HUES48 (cell line): ENCODE data around the gene ZNF19.

Experiments
- H3K27ac ChIP-seq: one replicate; pipeline ENCODE4 v1.7.0; 2013; ENCODE audit warnings: low read depth, low read length, inconsistent platforms
- H3K27me3 ChIP-seq: 2 replicates; pipeline ENCODE4 v1.6.1; 2013; ENCODE audit warnings: mild to moderate bottlenecking, low read length; ENCODE audit not compliant: control insufficient read depth, insufficient read depth
- H3K36me3 ChIP-seq: 2 replicates; pipeline ENCODE4 v1.6.1; 2013; ENCODE audit warnings: low read length; ENCODE audit not compliant: control insufficient read depth, insufficient read depth
- H3K4me1 ChIP-seq: 2 replicates; pipeline ENCODE4 v1.6.1; 2013; ENCODE audit warnings: mild to moderate bottlenecking, low read length; ENCODE audit not compliant: control insufficient read depth, insufficient read depth
- H3K4me3 ChIP-seq: 2 replicates; pipeline ENCODE4 v1.5.1; 2013; ENCODE audit warnings: mild to moderate bottlenecking, low read depth, low read length
- H3K9ac ChIP-seq: 2 replicates; pipeline ENCODE4 v1.6.1; 2013; ENCODE audit warnings: mild to moderate bottlenecking, low read depth, low read length, moderate library complexity
- H3K9me3 ChIP-seq: 2 replicates; pipeline ENCODE4 v1.6.1; 2013; ENCODE audit warnings: low read length; ENCODE audit not compliant: control insufficient read depth, insufficient read depth

Gene ZNF19

GRCh38 chr16:71464231-71464630 lies 24.9 kb downstream of the ZNF19 start:
- H3K36me3 ChIP-seq: no peaks in the 10 kb centered on the region
- no peaks in the 10 kb centered on the region for H3K9me3 ChIP-seq
- H3K9ac ChIP-seq: no peak overlapping the region
- H3K27ac ChIP-seq: no peak overlapping the region
- H3K4me1 ChIP-seq: no peaks in the 10 kb centered on the region
- H3K27me3 ChIP-seq: no peaks in the 10 kb centered on the region
- no peak overlapping the region for H3K4me3 ChIP-seq

DNA sequence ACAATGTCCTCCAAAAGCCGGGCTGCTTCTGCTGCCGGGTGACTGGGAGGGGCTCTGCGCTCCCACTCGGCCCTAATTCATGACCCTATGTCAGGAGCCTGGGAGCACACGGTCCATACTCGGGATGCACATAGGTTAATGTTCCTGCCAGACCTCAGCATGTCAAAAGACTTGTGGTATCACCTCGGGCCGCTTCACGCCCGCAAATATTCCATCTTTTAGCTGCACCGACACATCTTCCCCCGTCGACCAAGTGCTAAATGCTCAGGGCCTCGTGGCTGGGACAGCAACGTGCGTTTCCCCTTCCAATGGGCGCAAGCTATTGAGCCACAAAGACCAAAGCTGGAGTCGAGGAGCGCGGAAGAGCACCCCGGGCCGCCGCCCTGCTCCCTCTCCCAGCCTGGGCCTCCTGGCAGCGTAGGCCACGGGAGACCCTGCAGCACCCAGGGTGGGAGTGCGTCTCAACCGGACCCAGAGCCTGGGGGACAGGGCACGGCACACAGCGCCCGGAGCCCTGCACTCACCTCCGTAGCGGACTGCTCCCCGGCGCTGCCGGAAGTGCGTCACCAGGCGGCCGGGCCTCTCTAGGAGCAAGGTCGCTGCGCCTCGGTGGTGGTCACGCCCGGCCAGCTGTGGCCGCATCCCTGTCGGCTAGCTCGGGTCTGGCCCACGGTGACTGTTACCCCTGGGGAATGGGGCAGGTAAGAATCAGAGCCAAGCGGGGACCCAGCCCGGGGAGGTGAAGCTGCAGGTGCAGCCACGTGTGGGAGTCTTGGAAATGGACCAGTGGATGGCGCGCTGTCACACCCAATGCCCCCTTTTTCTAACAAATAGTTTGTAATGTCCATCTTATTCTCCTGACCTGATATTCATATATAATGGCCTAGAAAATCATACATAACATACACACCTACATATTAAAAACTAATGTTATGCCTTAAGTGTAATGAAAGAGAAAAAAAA lies 27.2 kb downstream of the ZNF19 start, which contains the start of gene ZNF23:
TSS of gene ZNF23 (minus strand) at position 562 of the 963 bp plus-strand sequence. CDS start 5,451 bp downstream, outside the sequence.
- H3K36me3 ChIP-seq: no peaks in the 10 kb centered on the region
- H3K27ac ChIP-seq: peak within 1 kb of the TSS; percentile 76
- H3K4me3 ChIP-seq: peak within 1 kb of the TSS; percentile 96
- H3K4me1 ChIP-seq: no peaks in the 10 kb centered on the region
- peak within 1 kb of the TSS; percentile 94 for H3K9ac ChIP-seq
- no peaks in the 10 kb centered on the region for H3K9me3 ChIP-seq
- no peaks in the 10 kb centered on the region for H3K27me3 ChIP-seq

DNA sequence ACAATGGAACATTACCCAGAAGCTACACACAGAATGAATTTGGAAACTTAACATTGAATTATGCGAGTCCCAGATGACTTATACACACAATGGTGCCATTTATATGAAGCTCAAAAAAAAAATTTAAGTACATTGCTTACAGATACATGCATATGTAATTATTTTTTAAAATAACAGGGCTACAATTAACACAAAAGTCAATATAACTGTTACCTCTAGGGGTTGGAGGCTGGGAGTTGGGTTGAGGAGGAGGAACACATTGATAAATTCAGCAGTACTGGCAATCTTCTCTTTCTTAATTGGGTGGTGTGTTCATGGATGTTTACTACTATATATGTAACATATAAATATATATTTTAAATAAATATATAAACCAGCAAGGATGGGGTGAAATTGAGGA lies 28.2 kb downstream of the ZNF19 start:
- Histone ChIP-seq H3K9me3 (no peaks in the 10 kb centered on the region), H3K36me3 (peaks cover 4% of the 10 kb centered on the region; the same call in 1 of the 2 replicates), H3K27me3 (no peaks in the 10 kb centered on the region), H3K27ac (no peak overlapping the region), H3K9ac (no peak overlapping the region), H3K4me3 (peak overlapping the region; percentile 96), H3K4me1 (no peaks in the 10 kb centered on the region)

DNA sequence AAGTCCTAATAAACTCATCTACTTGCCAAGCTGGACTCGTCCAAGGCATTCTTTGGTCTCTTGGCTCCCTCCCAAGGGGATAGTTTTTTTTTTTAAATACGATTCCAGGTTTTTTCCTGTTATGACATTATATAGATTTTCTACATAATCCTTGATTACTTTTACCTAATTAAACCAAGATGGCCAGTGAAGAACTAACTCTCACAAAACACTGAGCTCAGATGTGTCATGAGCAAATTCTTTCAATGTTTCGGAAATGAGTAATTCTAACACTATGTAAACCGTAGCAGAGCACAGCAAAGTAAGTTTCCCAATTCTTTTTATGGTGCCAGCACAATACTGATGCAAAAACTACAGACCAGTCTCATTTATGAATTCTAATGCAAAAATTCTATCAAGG lies 28.9 kb downstream of the ZNF19 start:
- H3K4me3 ChIP-seq: no peak overlapping the region
- H3K4me1 ChIP-seq: no peaks in the 10 kb centered on the region
- no peak overlapping the region for H3K9ac ChIP-seq
- no peak overlapping the region for H3K27ac ChIP-seq
- H3K9me3 ChIP-seq: no peaks in the 10 kb centered on the region
- H3K36me3 ChIP-seq: peaks cover 9% of the 10 kb centered on the region; the same call in 1 of the 2 replicates
- no peaks in the 10 kb centered on the region for H3K27me3 ChIP-seq

GRCh38 chr16:71459510-71459909 lies 29.6 kb downstream of the ZNF19 start:
- Histone ChIP-seq H3K36me3 (peaks cover 9% of the 10 kb centered on the region; the same call in 1 of the 2 replicates), H3K27me3 (no peaks in the 10 kb centered on the region), H3K9me3 (no peaks in the 10 kb centered on the region), H3K4me3 (no peak overlapping the region), H3K4me1 (no peaks in the 10 kb centered on the region), H3K27ac (no peak overlapping the region), H3K9ac (no peak overlapping the region)

- Histone ChIP-seq H3K27me3 (no peaks in the 10 kb centered on the region), H3K9ac (no peak overlapping the region), H3K27ac (no peak overlapping the region), H3K4me3 (no peak overlapping the region), H3K9me3 (no peaks in the 10 kb centered on the region), H3K36me3 (peaks cover 29% of the 10 kb centered on the region), H3K4me1 (no peaks in the 10 kb centered on the region)
These were observed 32.3 kb downstream of the ZNF19 start for GRCh38 chr16:71456801-71457200.

GRCh38 chr16:71453036-71453435 lies 36.1 kb downstream of the ZNF19 start:
- H3K36me3 ChIP-seq: peaks cover 58% of the 10 kb centered on the region
- no peak overlapping the region for H3K27ac ChIP-seq
- H3K27me3 ChIP-seq: no peaks in the 10 kb centered on the region
- no peaks in the 10 kb centered on the region for H3K4me1 ChIP-seq
- H3K9me3 ChIP-seq: peaks cover 28% of the 10 kb centered on the region
- no peak overlapping the region for H3K9ac ChIP-seq
- H3K4me3 ChIP-seq: no peak overlapping the region

- no peak overlapping the region for H3K9ac ChIP-seq
- no peak overlapping the region for H3K27ac ChIP-seq
- H3K36me3 ChIP-seq: peaks cover 52% of the 10 kb centered on the region
- no peaks in the 10 kb centered on the region for H3K27me3 ChIP-seq
- H3K4me1 ChIP-seq: no peaks in the 10 kb centered on the region
- no peak overlapping the region for H3K4me3 ChIP-seq
- peaks cover 50% of the 10 kb centered on the region for H3K9me3 ChIP-seq
These were observed 40.1 kb downstream of the ZNF19 start for GRCh38 chr16:71449020-71449419.

DNA sequence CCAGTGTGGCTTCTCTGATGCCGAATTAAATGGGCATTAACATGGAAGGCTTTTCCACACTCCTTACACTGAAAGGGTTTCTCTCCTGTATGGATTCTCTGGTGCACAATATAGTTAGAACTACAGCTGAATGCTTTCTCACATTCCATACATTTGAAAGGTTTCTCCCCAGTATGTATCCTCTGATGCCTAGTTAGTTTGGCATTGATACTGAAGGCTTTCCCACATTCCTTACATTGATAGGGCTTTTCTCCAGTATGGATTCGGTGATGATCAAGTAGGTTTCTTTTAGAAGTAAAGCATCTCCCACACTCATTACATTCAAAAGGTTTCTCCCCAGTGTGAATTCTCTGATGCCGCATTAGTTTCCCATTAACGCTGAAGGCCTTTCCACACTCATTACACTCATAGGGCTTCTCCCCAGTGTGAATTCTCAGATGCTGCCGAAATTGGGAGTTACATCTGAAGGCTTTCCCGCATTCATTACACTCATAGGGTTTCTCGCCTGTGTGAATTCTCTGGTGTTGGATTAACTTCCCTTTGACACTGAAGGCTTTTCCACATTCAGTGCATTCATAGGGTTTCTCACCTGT lies 40.8 kb downstream of the ZNF19 start:
- H3K4me3 ChIP-seq: no peak overlapping the region
- H3K9me3 ChIP-seq: peaks cover 50% of the 10 kb centered on the region
- peaks cover 46% of the 10 kb centered on the region for H3K36me3 ChIP-seq

GRCh38 chr16:71443714-71444113 lies 45.4 kb downstream of the ZNF19 start:
- Histone ChIP-seq H3K4me1 (no peaks in the 10 kb centered on the region), H3K36me3 (peaks cover 10% of the 10 kb centered on the region), H3K27me3 (no peaks in the 10 kb centered on the region), H3K9ac (no peak overlapping the region), H3K4me3 (no peak overlapping the region), H3K9me3 (peaks cover 28% of the 10 kb centered on the region), H3K27ac (no peak overlapping the region)

More for the DNA sequence above, 40.8 kb downstream of the ZNF19 start:
- Histone ChIP-seq H3K27ac (no peak overlapping the region), H3K27me3 (no peaks in the 10 kb centered on the region), H3K9ac (no peak overlapping the region), H3K4me1 (no peaks in the 10 kb centered on the region)

DNA sequence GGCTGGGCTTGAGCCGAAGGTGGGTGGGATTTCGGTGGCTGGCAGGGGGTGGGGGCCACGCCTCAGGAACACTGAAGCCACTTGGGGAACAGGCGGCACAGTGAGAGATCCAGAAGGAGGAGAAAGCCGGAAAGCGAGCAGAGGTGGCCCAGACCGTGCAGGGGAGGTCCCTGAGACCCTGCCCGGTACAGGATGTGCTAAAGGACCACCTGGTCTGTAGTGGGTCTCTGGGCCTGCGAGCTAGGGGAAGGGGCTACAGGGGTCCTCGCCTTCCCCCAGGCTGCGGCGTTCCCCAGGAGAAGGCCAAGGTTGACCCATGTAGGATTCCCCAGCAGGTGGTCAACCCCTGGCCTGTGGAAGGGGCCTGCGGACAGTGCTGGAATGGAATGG lies 47.1 kb downstream of the ZNF19 start, which contains the start of gene TLE7:
TSS of gene TLE7 (minus strand) at position 4 of the 390 bp plus-strand sequence. CDS start 8,730 bp downstream, outside the sequence.
- no peaks in the 10 kb centered on the region for H3K4me1 ChIP-seq
- H3K27me3 ChIP-seq: no peaks in the 10 kb centered on the region
- H3K4me3 ChIP-seq: no peak within 1 kb of the TSS
- no peak within 1 kb of the TSS for H3K27ac ChIP-seq
- no peaks in the 10 kb centered on the region for H3K36me3 ChIP-seq
- H3K9me3 ChIP-seq: peaks cover 12% of the 10 kb centered on the region
- H3K9ac ChIP-seq: no peak within 1 kb of the TSS
